Stimulated activated memory B cell treated with anti-CD40 and anti-IgM and Interleukin-4, amounts not matched to agents 10 μg/mL and 1 μg/mL and 100 μg/mL, for 72 hours (primary cell): Measurements from ENCODE around the gene TNFRSF8.
A peak's percentile ranks its signal among the peaks of the same experiment; 100 is the strongest.

Experiments
- ATAC-seq: fragments of 150-1000 bp; cut with Tn5 transposase; 2 replicates; pipeline ENCODE4 v1.10.0; 2021
- H3K27ac Mint-ChIP-seq: one replicate; pipeline ENCODE4 v1.8.0; 2022; ENCODE audit warnings: mild to moderate bottlenecking, mixed read lengths
- H3K27me3 Mint-ChIP-seq: one replicate; pipeline ENCODE4 v1.8.0; 2022; ENCODE audit warnings: mixed read lengths
- H3K36me3 Mint-ChIP-seq: one replicate; pipeline ENCODE4 v1.8.0; 2022; ENCODE audit warnings: mixed read lengths
- H3K4me1 Mint-ChIP-seq: one replicate; pipeline ENCODE4 v1.8.0; 2022; ENCODE audit warnings: mixed read lengths
- H3K4me3 Mint-ChIP-seq: one replicate; pipeline ENCODE4 v1.8.0; 2022; ENCODE audit warnings: mild to moderate bottlenecking, moderate library complexity, mixed read lengths
- H3K9me3 Mint-ChIP-seq: one replicate; pipeline ENCODE4 v1.8.0; 2022; ENCODE audit warnings: mixed read lengths

TNFRSF8 gene

DNA sequence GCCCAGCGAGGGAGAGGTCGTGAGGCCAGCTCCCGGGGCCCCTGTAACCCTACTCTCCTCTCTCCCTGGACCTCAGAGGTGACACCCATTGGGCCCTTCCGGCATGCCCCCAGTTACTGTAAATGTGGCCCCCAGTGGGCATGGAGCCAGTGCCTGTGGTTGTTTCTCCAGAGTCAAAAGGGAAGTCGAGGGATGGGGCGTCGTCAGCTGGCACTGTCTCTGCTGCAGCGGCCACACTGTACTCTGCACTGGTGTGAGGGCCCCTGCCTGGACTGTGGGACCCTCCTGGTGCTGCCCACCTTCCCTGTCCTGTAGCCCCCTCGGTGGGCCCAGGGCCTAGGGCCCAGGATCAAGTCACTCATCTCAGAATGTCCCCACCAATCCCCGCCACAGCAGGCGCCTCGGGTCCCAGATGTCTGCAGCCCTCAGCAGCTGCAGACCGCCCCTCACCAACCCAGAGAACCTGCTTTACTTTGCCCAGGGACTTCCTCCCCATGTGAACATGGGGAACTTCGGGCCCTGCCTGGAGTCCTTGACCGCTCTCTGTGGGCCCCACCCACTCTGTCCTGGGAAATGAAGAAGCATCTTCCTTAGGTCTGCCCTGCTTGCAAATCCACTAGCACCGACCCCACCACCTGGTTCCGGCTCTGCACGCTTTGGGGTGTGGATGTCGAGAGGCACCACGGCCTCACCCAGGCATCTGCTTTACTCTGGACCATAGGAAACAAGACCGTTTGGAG, 80.0 kb downstream of the TNFRSF8 start:
- Mint-ChIP-seq H3K27ac (peak overlapping the region; percentile 82), H3K27me3 (no peaks in the 10 kb centered on the region), H3K36me3 (peaks cover 5% of the 10 kb centered on the region), H3K9me3 (no peaks in the 10 kb centered on the region), H3K4me3 (no peak overlapping the region), H3K4me1 (peaks cover 93% of the 10 kb centered on the region)
- peak; percentile 3 for ATAC-seq

DNA sequence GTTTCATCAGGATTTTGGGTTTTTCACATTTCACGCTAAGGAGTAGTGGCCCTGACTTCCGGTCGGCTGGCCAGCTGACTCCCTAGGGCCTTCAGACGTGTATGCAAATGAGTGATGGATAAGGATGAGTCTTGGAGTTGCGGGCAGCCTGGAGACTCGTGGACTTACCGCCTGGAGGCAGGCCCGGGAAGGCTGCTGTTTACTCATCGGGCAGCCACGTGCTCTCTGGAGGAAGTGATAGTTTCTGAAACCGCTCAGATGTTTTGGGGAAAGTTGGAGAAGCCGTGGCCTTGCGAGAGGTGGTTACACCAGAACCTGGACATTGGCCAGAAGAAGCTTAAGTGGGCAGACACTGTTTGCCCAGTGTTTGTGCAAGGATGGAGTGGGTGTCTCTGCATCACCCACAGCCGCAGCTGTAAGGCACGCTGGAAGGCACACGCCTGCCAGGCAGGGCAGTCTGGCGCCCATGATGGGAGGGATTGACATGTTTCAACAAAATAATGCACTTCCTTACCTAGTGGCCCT, 80.6 kb downstream of the TNFRSF8 start:
- Mint-ChIP-seq H3K4me3 (no peak overlapping the region), H3K9me3 (no peaks in the 10 kb centered on the region), H3K27me3 (no peaks in the 10 kb centered on the region), H3K36me3 (peaks cover 5% of the 10 kb centered on the region), H3K27ac (peak overlapping the region; percentile 82), H3K4me1 (peaks cover 93% of the 10 kb centered on the region)
- ATAC-seq: peak; percentile 74

DNA sequence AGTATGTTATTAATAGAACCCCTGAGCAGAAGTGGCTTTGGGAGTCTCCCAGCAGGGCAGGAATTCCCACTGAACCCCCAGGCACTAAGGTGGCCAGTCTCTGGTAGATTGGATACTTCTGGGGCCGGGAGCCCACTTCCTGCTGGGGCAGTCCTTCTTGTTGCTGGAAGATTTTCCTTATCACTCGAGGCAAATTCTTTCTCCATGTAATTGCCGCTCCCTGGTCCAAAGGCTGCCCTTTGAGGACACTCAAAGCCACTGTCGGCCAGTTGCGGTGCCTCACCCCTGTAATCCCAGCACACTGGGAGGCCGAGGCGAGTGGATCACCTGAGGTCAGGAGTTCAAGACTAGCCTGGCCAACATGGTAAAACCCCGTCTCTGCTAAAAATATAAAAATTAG, 81.1 kb downstream of the TNFRSF8 start:
- no peaks in the 10 kb centered on the region for H3K9me3 Mint-ChIP-seq
- ATAC-seq: no peak
- peaks cover 94% of the 10 kb centered on the region for H3K4me1 Mint-ChIP-seq
- peak overlapping the region; percentile 82 for H3K27ac Mint-ChIP-seq
- peaks cover 3% of the 10 kb centered on the region for H3K36me3 Mint-ChIP-seq
- H3K4me3 Mint-ChIP-seq: no peak overlapping the region
- H3K27me3 Mint-ChIP-seq: no peaks in the 10 kb centered on the region

DNA sequence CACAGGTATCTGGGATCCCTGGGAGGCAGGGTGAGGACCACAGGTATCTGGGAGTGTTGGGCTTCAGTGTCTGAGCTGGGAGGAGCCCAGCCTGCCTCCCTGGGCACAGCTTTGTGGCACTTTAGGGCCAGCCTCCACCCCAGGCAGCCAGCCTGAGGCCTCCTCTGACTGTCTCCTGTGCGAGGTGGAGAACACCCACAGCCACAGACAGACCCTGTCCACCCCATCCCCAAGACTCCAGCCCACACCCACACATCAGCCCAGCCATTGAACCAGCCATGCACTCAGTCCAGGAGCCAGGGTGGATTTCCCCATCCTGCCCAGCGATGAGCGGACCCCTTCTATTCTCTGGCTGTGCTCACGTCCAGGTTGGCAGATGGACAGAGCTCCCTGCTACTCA, 81.9 kb downstream of the TNFRSF8 start:
- H3K27me3 Mint-ChIP-seq: no peaks in the 10 kb centered on the region
- peaks cover 4% of the 10 kb centered on the region for H3K36me3 Mint-ChIP-seq
- no peak overlapping the region for H3K4me3 Mint-ChIP-seq
- H3K9me3 Mint-ChIP-seq: no peaks in the 10 kb centered on the region
- no peak for ATAC-seq
- peak overlapping the region; percentile 82 for H3K27ac Mint-ChIP-seq
- peaks cover 94% of the 10 kb centered on the region for H3K4me1 Mint-ChIP-seq

DNA sequence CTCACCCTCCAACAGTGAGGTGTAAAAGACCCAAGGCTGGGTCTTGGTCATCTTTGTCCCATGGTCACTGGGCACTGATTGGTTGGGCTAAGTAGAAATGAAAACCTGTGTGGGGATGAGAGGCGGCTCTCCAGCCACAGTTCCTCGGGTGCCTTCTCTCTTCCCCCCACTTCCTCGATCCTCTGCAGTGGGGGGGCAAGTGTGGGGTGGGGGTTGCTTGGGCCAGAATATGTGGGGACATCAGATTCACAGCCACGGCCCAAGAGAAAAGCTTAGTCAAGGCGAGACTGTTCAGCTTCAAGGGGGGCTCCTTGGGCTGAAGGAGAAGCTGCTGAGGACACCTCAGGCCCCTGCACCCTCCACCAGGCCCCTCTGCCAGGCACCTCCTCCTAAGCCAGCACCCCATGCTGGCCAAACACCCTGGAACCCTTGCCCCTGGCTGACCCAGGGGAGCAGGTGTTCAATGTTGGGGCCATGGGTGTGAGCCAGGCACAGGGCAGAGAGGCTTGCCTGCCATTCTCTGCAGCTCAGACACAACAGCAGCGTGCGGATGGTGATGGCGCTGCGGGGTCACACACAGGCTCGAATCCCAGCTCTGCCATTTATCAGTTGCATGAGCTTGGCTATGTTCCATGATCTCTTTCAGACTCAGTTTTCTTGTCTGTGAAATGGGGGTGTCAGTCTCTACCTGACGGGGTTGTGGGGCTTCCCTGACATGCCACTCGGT, 82.7 kb downstream of the TNFRSF8 start:
- Mint-ChIP-seq H3K36me3 (peaks cover 4% of the 10 kb centered on the region), H3K4me3 (no peak overlapping the region), H3K9me3 (no peaks in the 10 kb centered on the region), H3K27me3 (no peaks in the 10 kb centered on the region), H3K27ac (peak overlapping the region; percentile 82), H3K4me1 (peaks cover 98% of the 10 kb centered on the region)
- no peak for ATAC-seq

DNA sequence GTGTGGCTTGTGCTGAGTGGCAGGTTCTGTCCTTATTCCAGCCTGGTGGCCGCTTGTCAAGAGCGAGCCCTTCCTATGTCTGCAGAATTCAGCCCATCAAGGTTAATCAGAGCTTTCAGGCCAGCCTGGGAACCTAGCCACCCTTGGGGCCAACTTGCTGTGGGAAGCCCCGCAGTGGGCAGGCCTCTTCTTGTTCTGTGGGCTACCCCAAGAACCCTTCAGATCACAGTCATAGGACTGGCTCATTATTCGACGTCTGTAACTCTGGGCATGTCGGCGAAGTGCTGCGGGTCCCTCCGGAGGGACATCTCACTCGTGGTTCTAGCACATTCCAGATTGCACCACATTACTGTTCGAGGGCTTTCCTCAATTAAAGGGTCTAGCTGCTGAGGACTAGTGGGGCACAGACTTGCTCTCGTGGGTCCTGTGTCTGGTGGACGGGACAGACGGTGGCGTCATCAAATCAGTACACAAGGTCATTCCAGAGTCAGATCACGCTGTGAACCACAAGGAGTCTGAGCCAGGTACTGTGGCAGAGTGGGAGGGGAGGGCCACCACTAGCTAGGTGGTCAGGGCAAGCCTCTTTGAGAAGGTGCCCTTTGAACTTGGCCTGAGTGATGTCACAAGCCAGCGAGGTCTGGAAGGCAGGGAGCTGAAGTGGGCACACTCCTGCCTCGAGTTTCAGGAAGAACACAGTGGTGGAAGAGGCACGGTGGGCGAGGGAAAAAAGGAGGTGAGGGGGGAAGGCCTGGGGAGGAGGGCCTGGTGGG, 83.4 kb downstream of the TNFRSF8 start:
- no peaks in the 10 kb centered on the region for H3K9me3 Mint-ChIP-seq
- peaks cover 98% of the 10 kb centered on the region for H3K4me1 Mint-ChIP-seq
- no peaks in the 10 kb centered on the region for H3K27me3 Mint-ChIP-seq
- ATAC-seq: no peak
- peak overlapping the region; percentile 82 for H3K27ac Mint-ChIP-seq
- H3K4me3 Mint-ChIP-seq: no peak overlapping the region
- peaks cover 4% of the 10 kb centered on the region for H3K36me3 Mint-ChIP-seq

DNA sequence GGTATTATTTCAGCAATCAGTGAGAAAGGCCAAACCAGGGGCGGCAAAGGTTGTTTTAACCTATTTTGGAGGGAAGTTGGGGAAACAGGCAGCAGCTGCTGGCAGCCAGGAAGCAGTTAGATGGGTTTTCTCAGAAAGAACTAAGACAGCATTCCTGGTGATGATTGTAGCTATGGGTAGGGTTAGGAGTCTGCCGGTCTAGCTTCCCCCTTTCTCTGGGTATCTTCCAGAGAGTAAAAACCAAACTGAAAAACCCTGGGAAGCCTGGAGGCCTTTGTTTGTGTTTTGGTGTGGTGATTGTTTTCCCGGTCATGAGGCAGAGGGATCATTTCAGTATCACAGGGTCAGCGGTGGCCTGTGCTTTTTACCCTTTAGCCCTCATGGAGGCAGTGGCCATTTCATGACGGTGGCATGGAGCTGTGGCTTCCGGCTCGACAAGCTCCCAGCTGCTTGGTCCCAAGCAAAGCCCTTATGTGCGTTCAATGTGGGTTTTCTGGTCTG, 84.1 kb downstream of the TNFRSF8 start:
- peaks cover 100% of the 10 kb centered on the region for H3K4me1 Mint-ChIP-seq
- H3K27ac Mint-ChIP-seq: peak overlapping the region; percentile 82
- peaks cover 4% of the 10 kb centered on the region for H3K36me3 Mint-ChIP-seq
- no peaks in the 10 kb centered on the region for H3K9me3 Mint-ChIP-seq
- no peaks in the 10 kb centered on the region for H3K27me3 Mint-ChIP-seq
- no peak for ATAC-seq
- H3K4me3 Mint-ChIP-seq: no peak overlapping the region

DNA sequence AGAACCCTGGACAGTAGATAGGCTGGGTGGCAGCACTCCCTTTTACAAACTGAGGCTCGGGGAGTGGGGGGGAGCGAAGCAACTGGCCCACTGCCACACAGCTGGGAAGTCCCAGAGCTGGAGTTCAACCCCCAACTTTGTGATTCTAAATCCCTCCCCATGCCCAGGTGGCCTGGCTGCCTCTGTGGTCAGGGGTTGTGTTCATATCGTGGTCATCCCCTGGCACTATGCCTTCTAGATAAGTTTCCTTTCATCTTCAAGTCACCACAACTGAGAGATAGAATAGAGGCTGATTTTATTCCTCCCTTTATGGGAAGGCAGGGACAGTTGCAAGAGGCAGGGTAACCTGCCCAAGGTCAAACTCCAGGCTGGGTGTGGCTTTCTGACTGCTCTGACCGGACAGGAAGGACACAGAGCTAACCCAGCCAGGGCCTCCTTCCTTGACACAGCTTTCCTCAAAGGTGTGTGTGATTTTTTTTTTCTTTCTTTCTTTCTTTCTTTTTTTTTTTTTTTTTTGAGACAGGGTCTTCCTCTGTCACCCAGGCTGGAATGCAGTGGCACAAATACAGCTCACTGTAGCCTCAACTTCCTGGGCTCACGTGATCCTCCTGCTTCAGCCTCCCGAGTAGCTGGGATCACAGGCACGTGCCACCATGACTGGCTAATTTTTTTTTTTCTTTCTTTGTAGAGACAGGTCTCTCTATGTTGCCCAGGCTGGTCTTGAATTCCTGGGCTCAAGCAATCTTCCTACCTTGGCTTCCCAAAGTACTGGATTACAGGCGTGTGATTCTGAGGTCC, 85.3 kb downstream of the TNFRSF8 start:
- Mint-ChIP-seq H3K4me1 (peaks cover 100% of the 10 kb centered on the region), H3K27ac (peak overlapping the region; percentile 90), H3K36me3 (peaks cover 4% of the 10 kb centered on the region), H3K9me3 (no peaks in the 10 kb centered on the region), H3K4me3 (peak overlapping the region; percentile 42), H3K27me3 (no peaks in the 10 kb centered on the region)
- no peak for ATAC-seq

DNA sequence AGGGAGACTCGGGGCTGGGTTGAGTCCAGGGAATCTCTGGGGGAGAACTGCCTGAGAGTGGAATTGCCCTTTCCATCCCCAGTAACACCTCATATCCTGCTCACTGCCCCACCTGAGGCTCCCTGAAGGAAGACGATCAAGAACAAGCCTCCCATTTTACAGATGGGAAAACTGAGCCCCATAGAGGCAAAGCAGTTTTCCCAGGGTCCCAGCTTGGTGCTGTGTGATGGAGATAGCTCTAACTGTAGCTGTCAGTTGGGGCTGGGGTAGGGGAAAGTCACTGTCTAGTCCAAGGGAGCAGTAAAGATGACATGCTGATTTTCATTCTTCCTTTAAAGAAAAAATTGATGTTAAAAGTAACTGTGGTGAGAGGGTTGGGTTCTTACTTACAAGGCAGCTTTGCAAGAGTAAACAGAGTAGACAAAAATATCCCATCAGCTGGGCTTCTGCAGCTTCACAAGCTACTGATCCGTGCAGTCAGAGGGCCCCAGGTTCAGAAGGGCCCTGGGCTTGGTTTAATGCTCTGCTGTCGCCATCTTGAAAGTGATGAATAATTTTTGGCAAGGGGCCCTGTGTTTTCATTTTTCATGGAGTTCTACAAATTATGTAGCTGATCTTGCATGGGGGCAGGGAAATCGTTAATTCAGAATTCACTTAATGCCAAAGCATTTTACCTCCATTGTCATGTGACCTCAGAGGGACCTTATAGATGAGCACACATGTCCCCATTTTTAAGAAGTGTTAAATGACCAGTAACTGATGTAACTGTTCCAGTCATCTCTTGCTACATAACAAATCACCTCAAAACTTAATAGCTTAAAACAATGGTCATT, 86.1 kb downstream of the TNFRSF8 start:
- peaks cover 98% of the 10 kb centered on the region for H3K4me1 Mint-ChIP-seq
- no peaks in the 10 kb centered on the region for H3K27me3 Mint-ChIP-seq
- H3K9me3 Mint-ChIP-seq: no peaks in the 10 kb centered on the region
- H3K4me3 Mint-ChIP-seq: peak overlapping the region; percentile 42
- peaks cover 4% of the 10 kb centered on the region for H3K36me3 Mint-ChIP-seq
- peak; percentile 70 for ATAC-seq
- H3K27ac Mint-ChIP-seq: peak overlapping the region; percentile 90

DNA sequence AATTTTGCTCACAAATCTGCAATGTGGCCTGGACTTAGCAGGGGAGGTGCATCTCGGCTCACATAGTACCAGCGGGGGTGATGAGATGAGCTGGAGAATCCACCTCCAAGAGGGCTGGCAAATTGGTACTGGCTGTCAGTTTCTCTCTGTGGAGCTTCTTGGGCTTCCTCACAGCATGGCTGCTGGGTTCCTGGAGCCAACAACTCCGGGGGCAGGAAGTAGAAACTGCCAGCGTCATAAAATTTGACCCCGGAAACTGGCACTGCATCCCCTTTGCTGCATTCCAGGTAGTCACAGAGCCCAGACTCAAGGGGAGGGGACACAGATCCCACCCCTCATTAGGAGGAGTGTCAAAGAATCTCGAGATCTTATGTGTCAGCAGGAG, 86.7 kb downstream of the TNFRSF8 start:
- Mint-ChIP-seq H3K27ac (peak overlapping the region; percentile 90), H3K36me3 (peaks cover 4% of the 10 kb centered on the region), H3K4me3 (no peak overlapping the region), H3K27me3 (no peaks in the 10 kb centered on the region), H3K4me1 (peaks cover 94% of the 10 kb centered on the region), H3K9me3 (no peaks in the 10 kb centered on the region)
- ATAC-seq: no peak

DNA sequence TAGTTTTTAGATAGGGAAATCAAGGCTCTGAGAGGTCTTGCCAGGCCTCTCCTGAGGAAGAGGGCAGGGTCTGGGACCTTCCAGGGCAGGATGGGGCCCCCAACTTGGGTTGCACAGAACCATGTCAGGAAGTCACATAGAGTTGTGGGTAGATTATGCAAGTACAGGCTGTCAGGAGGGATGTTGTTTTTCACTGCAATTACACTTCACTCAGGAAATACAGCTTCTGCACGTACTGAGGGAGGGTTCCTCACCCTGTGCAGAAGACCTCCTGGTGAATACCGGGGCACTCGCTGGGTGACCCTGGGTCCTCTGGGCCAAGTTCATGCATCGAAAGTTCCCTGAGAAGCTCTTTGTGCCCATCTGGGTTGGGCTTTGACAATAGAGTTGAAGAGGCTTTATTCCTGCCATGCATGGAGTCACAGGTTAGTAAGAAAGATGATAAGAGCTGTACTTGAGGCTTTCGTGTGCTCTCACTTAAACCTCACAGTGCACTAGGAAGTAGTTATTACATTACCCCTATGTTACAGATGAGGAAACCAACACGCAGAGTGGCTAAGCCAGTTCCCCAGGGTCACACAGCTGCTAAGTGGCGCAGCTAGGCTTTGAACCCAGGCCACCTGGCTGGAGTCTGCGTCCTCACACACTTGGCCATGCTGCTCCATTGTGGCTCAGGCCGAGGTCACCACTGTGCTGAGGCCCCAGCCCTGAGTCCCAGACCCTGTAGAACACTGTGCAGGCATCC, 87.5 kb downstream of the TNFRSF8 start:
- Mint-ChIP-seq H3K36me3 (peaks cover 4% of the 10 kb centered on the region), H3K27ac (peak overlapping the region; percentile 90), H3K9me3 (no peaks in the 10 kb centered on the region), H3K4me3 (peak overlapping the region; percentile 54), H3K27me3 (no peaks in the 10 kb centered on the region), H3K4me1 (peaks cover 94% of the 10 kb centered on the region)
- no peak for ATAC-seq

DNA sequence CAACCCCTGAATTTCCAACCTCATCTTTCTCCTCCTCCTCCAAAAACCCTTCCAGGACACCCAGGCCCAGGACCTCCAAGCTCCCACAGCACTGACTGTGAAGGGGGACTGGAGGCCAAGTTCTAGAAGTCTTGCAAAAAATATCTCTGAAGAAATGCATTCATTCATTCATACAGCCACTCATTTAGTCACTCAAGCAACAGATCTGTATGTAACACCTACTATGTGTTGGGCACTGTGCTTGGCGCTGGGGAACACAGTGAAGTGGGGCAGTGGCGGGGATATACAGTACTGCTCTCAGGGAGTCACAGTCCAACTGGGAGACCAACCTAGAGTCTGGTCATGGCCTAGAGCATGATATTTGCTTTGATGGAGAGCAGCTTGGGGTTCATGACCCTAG, 88.4 kb downstream of the TNFRSF8 start:
- no peaks in the 10 kb centered on the region for H3K27me3 Mint-ChIP-seq
- no peaks in the 10 kb centered on the region for H3K9me3 Mint-ChIP-seq
- no peak for ATAC-seq
- peak overlapping the region; percentile 90 for H3K27ac Mint-ChIP-seq
- H3K4me1 Mint-ChIP-seq: peaks cover 94% of the 10 kb centered on the region
- peaks cover 4% of the 10 kb centered on the region for H3K36me3 Mint-ChIP-seq
- H3K4me3 Mint-ChIP-seq: peak overlapping the region; percentile 38

DNA sequence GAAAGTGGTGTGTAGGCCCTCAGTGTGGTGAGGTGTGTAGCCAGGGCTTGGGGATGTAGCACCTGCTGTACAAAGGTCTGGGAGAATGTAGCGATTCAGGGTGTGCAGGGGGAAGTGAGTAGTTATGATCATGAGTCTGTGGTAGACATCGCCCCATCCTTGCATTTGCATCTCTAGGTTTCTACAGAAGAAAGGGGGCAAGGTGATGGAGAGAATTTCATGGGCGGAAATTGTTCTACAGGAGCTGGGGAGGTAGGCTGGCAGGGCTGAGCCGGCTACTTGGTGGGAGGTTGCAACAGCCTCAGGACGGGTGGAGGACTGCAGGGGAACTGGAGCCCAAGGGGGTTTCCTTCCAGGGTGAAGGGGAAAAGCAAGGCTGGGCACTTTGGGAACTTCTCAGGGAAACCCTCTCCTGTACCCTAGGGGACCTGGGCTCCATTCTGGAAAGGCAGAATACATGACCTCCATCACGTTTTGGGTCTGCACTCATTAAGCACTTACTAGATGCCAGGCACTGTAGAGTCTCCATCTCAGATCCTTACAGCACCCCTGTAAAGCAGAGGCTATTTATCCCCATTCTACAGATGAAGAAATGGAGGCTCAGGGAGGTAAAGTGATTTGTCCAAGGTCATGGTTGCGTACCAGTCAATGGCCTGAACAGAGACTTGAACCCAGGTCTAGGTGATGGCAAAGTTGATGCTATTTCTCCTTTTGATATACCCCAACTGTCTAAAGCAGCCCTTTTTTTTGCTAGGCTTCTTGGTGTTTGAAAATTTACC, 89.2 kb downstream of the TNFRSF8 start:
- Mint-ChIP-seq H3K36me3 (peaks cover 4% of the 10 kb centered on the region), H3K9me3 (no peaks in the 10 kb centered on the region), H3K27me3 (no peaks in the 10 kb centered on the region), H3K27ac (peak overlapping the region; percentile 90), H3K4me1 (peaks cover 92% of the 10 kb centered on the region), H3K4me3 (peak overlapping the region; percentile 19)
- peak; percentile 93 for ATAC-seq
